Ovary (tissue), 9 donors: ENCODE measurements around the gene CEP41. TPM values are rescaled to one million over a fixed set of nuclear protein-coding genes. Genes with fewer than 3 reads are reported as not detected.
A peak's percentile ranks its signal among the peaks of the same experiment; 100 is the strongest.

Experiments
- DNase-seq, 5 donors: peaks; one replicate each; pipeline ENCODE4 v3.0.0-alpha.2; 2019 to 2020
- H3K27ac ChIP-seq, 2 donors: fragments of 200-600 bp; one replicate each; pipeline versions ENCODE4 v1.5.1 to v1.8.0; 2019 to 2022
- H3K27me3 ChIP-seq: fragments of 200-600 bp; one replicate; pipeline ENCODE4 v1.8.0; 2022
- H3K36me3 ChIP-seq: fragments of 200-600 bp; sonication (generic); one replicate; pipeline ENCODE4 v1.5.1; 2019
- H3K4me1 ChIP-seq: one replicate; pipeline ENCODE4 v1.8.1; 2013; ENCODE audit warnings: mild to moderate bottlenecking, moderate library complexity; ENCODE audit not compliant: insufficient read depth
- H3K4me3 ChIP-seq: fragments of 200-600 bp; sonication (generic); one replicate; pipeline ENCODE4 v1.5.1; 2017
- H3K9me3 ChIP-seq, 2 donors: fragments of 200-600 bp in 1 of 2; sonication (generic) in 1 of 2; one replicate each; pipeline versions ENCODE4 v1.5.1 to v1.8.1; 2013 to 2019; ENCODE audit warnings: mild to moderate bottlenecking in 1 of 2, moderate library complexity in 1 of 2
- EP300 ChIP-seq: sonication (generic); formaldehyde crosslinking; IDR thresholded peaks from one replicate; pipeline ENCODE4 v1.6.1; 2017; ENCODE audit warnings: antibody characterized with exemption
- POLR2A ChIP-seq: fragments of 450-650 bp; IDR thresholded peaks from one replicate; pipeline ENCODE4 v1.6.1; 2017; ENCODE audit warnings: antibody characterized with exemption, mild to moderate bottlenecking, moderate library complexity
- WGBS, 3 donors: extraction: QIAGEN DNeasy Blood & Tissue Kit in 1 of 3; methylation state at CpG; one replicate each; pipeline versions ENCODE4 v1.1.5 to v1.1.7; 2013 to 2017; 5-methylcytosine and 5-hydroxymethylcytosine counted together
- intact Hi-C, 4 donors: fragments of 100-400 bp; cut with DNase I; formaldehyde crosslinking; loops; one replicate each; pipeline versions ENCODE4 v1.11.0 to v1.15.1; 2022 to 2023
- polyA plus RNA-seq, 2 donors: library from polyadenylated mRNA; stranded (reverse); fragments of 200-250 nt in 1 of 2; fragments of 350-450 nt in 1 of 2; fragmentation: Illumina TruSeq in 1 of 2; extraction: RNeasy Lipid Tissue Mini Kit (QIAGEN cat#74804) in 1 of 2; gene quantifications; one replicate each; pipeline ENCODE4 v1.2.3, GENCODE V29; 2013 to 2014
- total RNA-seq, 7 donors: library from RNA; depleted of rRNA in 2 of 7; stranded (reverse); fragments of >200 nt in 2 of 7; fragmentation: NEBNext Ultra II Directional in 3 of 7; extraction: Animal tissue kit (Norgen Biotek cat#: 25700) in 3 of 7; gene quantifications; one replicate each; pipeline versions ENCODE4 v1.1.0 to v1.2.4, GENCODE V29; 2016 to 2023
- TF ChIP-seq, protein P1 (sequence below), 3 donors: fragments of 450-650 bp in 2 of 3; fragments of 200-600 bp in 1 of 3; IDR thresholded peaks; one replicate each; pipeline versions ENCODE4 v1.5.1 to v1.8.0; 2016 to 2022; ENCODE audit warnings: antibody characterized with exemption in 3 of 3, mild to moderate bottlenecking in 1 of 3
- donor health status: DM: no; HTN: no; CAD: no; lungs with moderate emphysema.
- donor health status: DM: no; HTN: no; CAD: no.
- donor health status: Bipolar disorder and iron deficiency.
- donor health status: DM: yes; HTN: yes; CAD: no.
- donor health status: DM: no; HTN: no; CAD: no.
- donor health status: DM: yes; HTN: yes; CAD: no.

CEP41 gene
- total and polyA plus RNA-seq, 9 donors = 1.8 to 21.3 (median 10.5) TPM

DNA sequence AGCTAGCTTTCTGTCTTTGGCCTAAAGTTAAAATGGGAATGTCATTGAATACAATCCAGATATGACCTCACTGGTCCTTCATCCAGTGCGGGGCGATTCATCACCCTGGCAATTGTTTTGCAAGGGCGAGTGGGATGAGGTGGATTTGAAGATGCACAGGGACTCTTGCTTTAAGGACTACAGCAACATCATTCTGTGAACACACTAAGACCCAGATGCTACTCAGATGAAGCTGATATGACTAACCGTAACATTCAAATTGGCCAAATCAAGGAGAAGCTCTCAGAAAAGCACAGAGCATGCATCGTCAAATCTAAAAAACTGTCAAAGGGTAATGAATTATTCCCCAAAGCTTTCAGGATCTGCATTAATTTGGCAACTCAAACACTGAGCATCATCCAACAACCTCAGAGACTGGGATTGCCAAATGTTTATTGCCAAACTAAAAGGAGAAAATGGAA, 47.7 kb downstream of the CEP41 start:
- Histone ChIP-seq H3K9me3 (no peaks in the 10 kb centered on the region), H3K36me3 (no peaks in the 10 kb centered on the region), H3K4me3 (no peak overlapping the region), H3K4me1 (peaks cover 2% of the 10 kb centered on the region), H3K27ac (peak overlapping the region in 1 of 2 donors; percentile 78), H3K27me3 (no peaks in the 10 kb centered on the region)
- DNase-seq = peak in 3 of 5 donors; percentile 44 to 67 (median 57)
- intact Hi-C loops = no loop called here
- 35 to 53% (median 39%) methylated on average over 5 of the region's 5 CpGs for WGBS, 3 donors
- TF ChIP-seq, protein P1, sequence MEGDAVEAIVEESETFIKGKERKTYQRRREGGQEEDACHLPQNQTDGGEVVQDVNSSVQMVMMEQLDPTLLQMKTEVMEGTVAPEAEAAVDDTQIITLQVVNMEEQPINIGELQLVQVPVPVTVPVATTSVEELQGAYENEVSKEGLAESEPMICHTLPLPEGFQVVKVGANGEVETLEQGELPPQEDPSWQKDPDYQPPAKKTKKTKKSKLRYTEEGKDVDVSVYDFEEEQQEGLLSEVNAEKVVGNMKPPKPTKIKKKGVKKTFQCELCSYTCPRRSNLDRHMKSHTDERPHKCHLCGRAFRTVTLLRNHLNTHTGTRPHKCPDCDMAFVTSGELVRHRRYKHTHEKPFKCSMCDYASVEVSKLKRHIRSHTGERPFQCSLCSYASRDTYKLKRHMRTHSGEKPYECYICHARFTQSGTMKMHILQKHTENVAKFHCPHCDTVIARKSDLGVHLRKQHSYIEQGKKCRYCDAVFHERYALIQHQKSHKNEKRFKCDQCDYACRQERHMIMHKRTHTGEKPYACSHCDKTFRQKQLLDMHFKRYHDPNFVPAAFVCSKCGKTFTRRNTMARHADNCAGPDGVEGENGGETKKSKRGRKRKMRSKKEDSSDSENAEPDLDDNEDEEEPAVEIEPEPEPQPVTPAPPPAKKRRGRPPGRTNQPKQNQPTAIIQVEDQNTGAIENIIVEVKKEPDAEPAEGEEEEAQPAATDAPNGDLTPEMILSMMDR (IDR thresholded peaks at IDR 0.05) = no peak
- TF ChIP-seq EP300 = no peak
- TF ChIP-seq POLR2A = no peak

GRCh38 chr7:130390486-130390885, 50.3 kb downstream of the CEP41 start:
- 95 to 97% (median 97%) methylated on average over 1 of the region's 1 CpG for WGBS, 3 donors
- DNase-seq = no peak
- intact Hi-C loops = no loop called here
- H3K27ac ChIP-seq = no peak overlapping the region
- H3K4me3 ChIP-seq = no peak overlapping the region
- TF ChIP-seq, protein P1 (IDR thresholded peaks at IDR 0.05) = no peak
- TF ChIP-seq EP300 (no peak), POLR2A (no peak)
- H3K36me3 ChIP-seq = no peaks in the 10 kb centered on the region
- no peaks in the 10 kb centered on the region for H3K27me3 ChIP-seq
- H3K4me1 ChIP-seq = peaks cover 2% of the 10 kb centered on the region
- no peaks in the 10 kb centered on the region for H3K9me3 ChIP-seq

DNA sequence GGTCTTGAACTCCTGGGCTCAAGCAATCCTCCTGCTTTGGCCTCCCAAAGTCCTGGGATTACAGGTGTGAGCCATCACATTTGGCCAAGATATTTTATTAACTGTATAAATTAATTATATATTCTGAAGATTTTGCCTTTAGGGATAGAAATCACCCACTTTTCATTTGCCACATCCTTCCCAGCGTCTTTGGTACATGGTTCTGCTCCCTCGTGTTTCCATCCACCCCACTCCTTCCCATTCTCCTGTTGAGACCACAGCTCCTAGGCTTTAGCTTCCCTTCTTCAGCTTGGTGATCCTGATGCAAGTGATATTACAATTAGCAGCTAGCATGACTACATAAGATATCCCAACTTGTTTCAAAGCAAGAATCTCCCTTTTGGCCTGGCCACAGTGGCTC, 52.1 kb downstream of the CEP41 start:
- Histone ChIP-seq H3K9me3 (no peaks in the 10 kb centered on the region), H3K27me3 (no peaks in the 10 kb centered on the region), H3K4me3 (no peak overlapping the region), H3K27ac (no peak overlapping the region), H3K36me3 (no peaks in the 10 kb centered on the region), H3K4me1 (peaks cover 2% of the 10 kb centered on the region)
- no peak for DNase-seq
- 65 to 93% (median 73%) methylated on average over 2 of the region's 2 CpGs for WGBS, 3 donors
- intact Hi-C loops = no loop called here
- no peak for TF ChIP-seq POLR2A

- intact Hi-C loops = no loop called here
- DNase-seq = no peak
These were observed 53.0 kb downstream of the CEP41 start for GRCh38 chr7:130387628-130388403.

DNA sequence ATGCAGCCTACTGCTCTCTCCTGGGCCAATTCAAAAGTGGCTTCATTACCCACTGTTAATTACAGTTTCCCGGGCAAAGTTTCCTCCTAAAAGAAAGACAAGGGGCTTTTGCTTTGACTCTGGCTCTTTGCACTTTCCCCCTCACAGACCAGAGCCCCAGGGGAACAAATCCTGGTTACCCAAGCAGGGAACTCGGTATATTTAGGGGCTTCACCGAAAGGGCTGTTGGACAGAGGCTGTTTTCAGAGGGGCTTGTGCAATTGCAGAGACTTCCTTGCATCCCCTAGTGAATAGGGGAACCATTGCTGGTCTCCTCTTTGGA, 53.5 kb downstream of the CEP41 start:
- no peaks in the 10 kb centered on the region for H3K36me3 ChIP-seq
- intact Hi-C loops = no loop called here
- H3K9me3 ChIP-seq = no peaks in the 10 kb centered on the region
- 95 to 100% (median 98%) methylated on average over 3 of the region's 3 CpGs for WGBS, 3 donors
- H3K4me3 ChIP-seq = no peak overlapping the region
- no peaks in the 10 kb centered on the region for H3K4me1 ChIP-seq
- DNase-seq = no peak
- TF ChIP-seq, protein P1 (IDR thresholded peaks at IDR 0.05) = no peak
- TF ChIP-seq POLR2A = no peak
- no peak for TF ChIP-seq EP300
- H3K27me3 ChIP-seq = no peaks in the 10 kb centered on the region
- H3K27ac ChIP-seq = no peak overlapping the region

More at GRCh38 chr7:130387628-130388403, 53.0 kb downstream of the CEP41 start:
- TF ChIP-seq POLR2A (no peak), EP300 (no peak)
- TF ChIP-seq, protein P1 (IDR thresholded peaks at IDR 0.05) = no peak
- Histone ChIP-seq H3K4me1 (peaks cover 2% of the 10 kb centered on the region), H3K27ac (no peak overlapping the region), H3K27me3 (no peaks in the 10 kb centered on the region), H3K36me3 (no peaks in the 10 kb centered on the region), H3K9me3 (no peaks in the 10 kb centered on the region), H3K4me3 (no peak overlapping the region)
- 50 to 60% (median 55%) methylated on average over 12 of the region's 12 CpGs for WGBS, 3 donors
